Heart left ventricle (tissue), 13 donors: ENCODE results near the gene NTRK2.

Experiments
- POLR2A ChIP-seq, 2 donors: fragments of 450-650 bp; IDR thresholded peaks; one replicate each; pipeline ENCODE4 v1.6.1; 2017; ENCODE audit warnings: antibody characterized with exemption in 2 of 2, mild to moderate bottlenecking in 2 of 2, moderate library complexity in 2 of 2
- TF ChIP-seq, protein P1 (sequence below), 12 donors: fragments of 200-600 bp; sonication (generic) in 4 of 12; IDR thresholded peaks; one replicate each; pipeline versions ENCODE4 v1.5.0 to v1.8.0; 2018 to 2022; ENCODE audit warnings: antibody characterized with exemption in 12 of 12, mild to moderate bottlenecking in 5 of 12
- donor health status: ischemic (EF 13 %, LVEDD 7.1; RV severe dilation, severe dysfunction).
- donor health status: DM: no; HTN: yes; CAD: no.
- donor health status: DM: no; HTN: no; CAD: no.
- donor health status: ischemic (EF 25% LVEDD 6.9; RV normal size, moderate dysfunction).
- donor health status: ischemic (EF 25% LVEDD 5.7; RV mildly dilated, moderate dysfunction).
- donor health status: ischemic (EF 35%, LVEDD 5.7; RV mildly dilated, moderate dysfunction).
- donor health status: nonischemic (EF 11% LVEDD 7.7; RV severe dilation, severe dysfunction).
- donor health status: DM: yes; HTN: yes; CAD: no.
- donor health status: PGD.
- donor health status: ischemic (EF 29% LVEDD 5.4; RV normal size, mild dysfunction).
- donor health status: nonischemic (EF 23%, LVEDD 6.1; RV moderate dilation, normal function).

DNA sequence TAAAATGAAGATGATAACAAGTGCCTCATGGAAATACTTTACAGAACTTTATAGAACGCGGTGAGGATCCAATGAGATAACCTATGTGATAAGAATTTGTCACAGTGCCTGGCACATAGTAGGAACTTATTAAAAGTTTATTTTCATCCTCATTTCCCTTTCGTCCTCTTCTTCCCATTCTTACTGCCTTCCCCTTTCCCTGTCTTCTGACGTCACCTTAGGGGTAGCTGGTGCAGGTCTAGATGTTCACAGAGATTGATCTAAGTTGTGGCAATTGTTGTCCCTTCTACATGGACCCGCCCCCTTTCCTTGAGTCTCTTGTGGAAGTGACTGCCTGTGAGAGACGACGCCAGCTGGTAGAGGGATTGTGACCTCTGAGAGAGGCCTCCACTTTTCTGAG lies 46.5 kb upstream of the NTRK2 start:
- TF ChIP-seq, protein P1, sequence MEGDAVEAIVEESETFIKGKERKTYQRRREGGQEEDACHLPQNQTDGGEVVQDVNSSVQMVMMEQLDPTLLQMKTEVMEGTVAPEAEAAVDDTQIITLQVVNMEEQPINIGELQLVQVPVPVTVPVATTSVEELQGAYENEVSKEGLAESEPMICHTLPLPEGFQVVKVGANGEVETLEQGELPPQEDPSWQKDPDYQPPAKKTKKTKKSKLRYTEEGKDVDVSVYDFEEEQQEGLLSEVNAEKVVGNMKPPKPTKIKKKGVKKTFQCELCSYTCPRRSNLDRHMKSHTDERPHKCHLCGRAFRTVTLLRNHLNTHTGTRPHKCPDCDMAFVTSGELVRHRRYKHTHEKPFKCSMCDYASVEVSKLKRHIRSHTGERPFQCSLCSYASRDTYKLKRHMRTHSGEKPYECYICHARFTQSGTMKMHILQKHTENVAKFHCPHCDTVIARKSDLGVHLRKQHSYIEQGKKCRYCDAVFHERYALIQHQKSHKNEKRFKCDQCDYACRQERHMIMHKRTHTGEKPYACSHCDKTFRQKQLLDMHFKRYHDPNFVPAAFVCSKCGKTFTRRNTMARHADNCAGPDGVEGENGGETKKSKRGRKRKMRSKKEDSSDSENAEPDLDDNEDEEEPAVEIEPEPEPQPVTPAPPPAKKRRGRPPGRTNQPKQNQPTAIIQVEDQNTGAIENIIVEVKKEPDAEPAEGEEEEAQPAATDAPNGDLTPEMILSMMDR (IDR thresholded peaks at IDR 0.05) = no peak
- no peak for TF ChIP-seq POLR2A (IDR thresholded peaks at IDR 0.05)
